ENCODE measurements around the gene CLP1. TPM values are rescaled to one million over a fixed set of nuclear protein-coding genes. Genes with fewer than 3 reads are reported as not detected.

The CLP1 gene
- total RNA-seq, 1 experiment from 2014 or later: 22.1 TPM

- BruUV-seq (replicated peaks): no TSS peak
- no peak overlapping the region for H3K4me3 ChIP-seq (ENCODE audit: low read depth, low read length)
- H3K27ac Mint-ChIP-seq (ENCODE audit: unreplicated experiment): no peak overlapping the region
- no peak overlapping the region for H3K4me3 Mint-ChIP-seq (ENCODE audit: unreplicated experiment)
- H3K36me3 ChIP-seq (ENCODE audit: control insufficient read depth, insufficient read depth, low read length): peaks cover 3% of the 10 kb centered on the region
- peaks cover 97% of the 10 kb centered on the region for H3K36me3 Mint-ChIP-seq (ENCODE audit: insufficient read depth, unreplicated experiment)
- intact Hi-C loops (cut with micrococcal nuclease; ENCODE audit: unreplicated experiment): no loop called here
- no peaks in the 10 kb centered on the region for H3K4me1 ChIP-seq
- ChIA-PET POLR2A (no interaction called here), CTCF (no interaction called here)
- no peaks in the 10 kb centered on the region for H3K9me3 ChIP-seq
- H3K27me3 Mint-ChIP-seq (ENCODE audit: insufficient read depth, unreplicated experiment): no peaks in the 10 kb centered on the region
- H3K27me3 ChIP-seq (replicated peaks; ENCODE audit: control insufficient read depth, insufficient read depth, low read length): no peaks in the 10 kb centered on the region
- no peak for DNase-seq
- no peaks in the 10 kb centered on the region for H3K4me1 Mint-ChIP-seq (ENCODE audit: low read depth, unreplicated experiment)
- no peaks in the 10 kb centered on the region for H3K9me3 Mint-ChIP-seq (ENCODE audit: unreplicated experiment)
- TF ChIP-seq, protein P1, sequence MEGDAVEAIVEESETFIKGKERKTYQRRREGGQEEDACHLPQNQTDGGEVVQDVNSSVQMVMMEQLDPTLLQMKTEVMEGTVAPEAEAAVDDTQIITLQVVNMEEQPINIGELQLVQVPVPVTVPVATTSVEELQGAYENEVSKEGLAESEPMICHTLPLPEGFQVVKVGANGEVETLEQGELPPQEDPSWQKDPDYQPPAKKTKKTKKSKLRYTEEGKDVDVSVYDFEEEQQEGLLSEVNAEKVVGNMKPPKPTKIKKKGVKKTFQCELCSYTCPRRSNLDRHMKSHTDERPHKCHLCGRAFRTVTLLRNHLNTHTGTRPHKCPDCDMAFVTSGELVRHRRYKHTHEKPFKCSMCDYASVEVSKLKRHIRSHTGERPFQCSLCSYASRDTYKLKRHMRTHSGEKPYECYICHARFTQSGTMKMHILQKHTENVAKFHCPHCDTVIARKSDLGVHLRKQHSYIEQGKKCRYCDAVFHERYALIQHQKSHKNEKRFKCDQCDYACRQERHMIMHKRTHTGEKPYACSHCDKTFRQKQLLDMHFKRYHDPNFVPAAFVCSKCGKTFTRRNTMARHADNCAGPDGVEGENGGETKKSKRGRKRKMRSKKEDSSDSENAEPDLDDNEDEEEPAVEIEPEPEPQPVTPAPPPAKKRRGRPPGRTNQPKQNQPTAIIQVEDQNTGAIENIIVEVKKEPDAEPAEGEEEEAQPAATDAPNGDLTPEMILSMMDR (IDR thresholded peaks at IDR 0.05; ENCODE audit: insufficient read depth in 1 of 2, low read depth in 1 of 2, low read length in 1 of 2, severe bottlenecking in 1 of 2, unreplicated experiment in 1 of 2): no peak
These were observed 42.3 kb downstream of the CLP1 start for GRCh38 chr11:57699813-57700212.

DNA sequence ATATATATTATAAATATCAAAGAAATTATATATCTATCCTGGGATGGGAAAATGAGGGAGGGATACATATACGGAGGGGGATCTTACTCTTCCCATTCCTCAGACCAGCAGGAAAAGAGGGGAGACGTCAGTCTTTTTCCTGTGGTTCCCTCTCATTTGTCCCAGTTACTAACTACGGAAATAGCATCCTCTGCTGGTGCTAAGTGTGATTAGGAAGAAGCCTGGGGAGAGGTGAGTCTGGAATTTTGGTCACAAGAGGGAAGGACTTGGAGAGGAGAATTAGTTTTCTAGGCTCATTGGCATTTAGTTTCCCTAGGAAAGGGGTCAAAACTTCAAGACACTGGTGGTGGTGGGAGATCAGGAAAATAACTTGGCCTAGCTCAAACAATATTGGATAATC is 42.9 kb downstream of the CLP1 start:
- Mint-ChIP-seq H3K36me3 (ENCODE audit: insufficient read depth, unreplicated experiment) (peaks cover 97% of the 10 kb centered on the region), H3K27ac (ENCODE audit: unreplicated experiment) (no peak overlapping the region), H3K4me3 (ENCODE audit: unreplicated experiment) (no peak overlapping the region), H3K4me1 (ENCODE audit: low read depth, unreplicated experiment) (no peaks in the 10 kb centered on the region), H3K9me3 (ENCODE audit: unreplicated experiment) (no peaks in the 10 kb centered on the region), H3K27me3 (ENCODE audit: insufficient read depth, unreplicated experiment) (no peaks in the 10 kb centered on the region)
- BruUV-seq (replicated peaks): no TSS peak
- intact Hi-C loops (cut with micrococcal nuclease; ENCODE audit: unreplicated experiment): no loop called here
- no peaks in the 10 kb centered on the region for H3K4me1 ChIP-seq
- DNase-seq: no peak
- CTCF ChIA-PET: no interaction called here
- no peak overlapping the region for H3K4me3 ChIP-seq (ENCODE audit: low read depth, low read length)
- POLR2A ChIA-PET: no interaction called here
- peaks cover 3% of the 10 kb centered on the region for H3K36me3 ChIP-seq (ENCODE audit: control insufficient read depth, insufficient read depth, low read length)
- H3K9me3 ChIP-seq: no peaks in the 10 kb centered on the region
- H3K27me3 ChIP-seq (replicated peaks; ENCODE audit: control insufficient read depth, insufficient read depth, low read length): no peaks in the 10 kb centered on the region
- TF ChIP-seq, protein P1 (IDR thresholded peaks at IDR 0.05; ENCODE audit: insufficient read depth in 1 of 2, low read depth in 1 of 2, low read length in 1 of 2, severe bottlenecking in 1 of 2, unreplicated experiment in 1 of 2): no peak

DNA sequence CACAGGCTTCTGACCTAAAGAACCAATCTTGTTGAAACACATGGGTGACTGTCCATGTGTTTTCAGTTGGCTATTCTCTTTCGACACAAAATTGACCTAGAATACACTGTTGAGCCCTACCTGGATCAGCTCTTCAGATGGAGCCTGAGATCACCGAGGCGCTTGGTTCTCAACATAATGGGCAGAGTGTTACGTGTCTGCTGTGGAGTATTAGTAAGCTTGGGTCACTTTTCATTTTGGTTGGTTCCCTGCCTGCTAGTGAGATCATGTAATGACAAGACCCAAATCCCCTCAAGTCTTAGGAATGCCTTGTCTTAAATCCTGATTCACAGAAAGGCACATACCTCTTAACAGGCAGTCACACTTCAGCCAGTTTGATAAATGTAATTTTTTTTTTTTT is 45.8 kb downstream of the CLP1 start:
- no peaks in the 10 kb centered on the region for H3K4me1 ChIP-seq
- POLR2A ChIA-PET: interaction anchor here (1.9 kb wide), 1 partner anchor 9 kb away, joined by 6 read pairs; the partner anchor contains the start of genes MED19 and TMX2
- DNase-seq: no peak
- no peaks in the 10 kb centered on the region for H3K27me3 ChIP-seq (replicated peaks; ENCODE audit: control insufficient read depth, insufficient read depth, low read length)
- BruUV-seq (replicated peaks): no TSS peak
- H3K4me3 ChIP-seq (ENCODE audit: low read depth, low read length): no peak overlapping the region
- Mint-ChIP-seq H3K27me3 (ENCODE audit: insufficient read depth, unreplicated experiment) (no peaks in the 10 kb centered on the region), H3K9me3 (ENCODE audit: unreplicated experiment) (no peaks in the 10 kb centered on the region), H3K27ac (ENCODE audit: unreplicated experiment) (no peak overlapping the region), H3K4me1 (ENCODE audit: low read depth, unreplicated experiment) (no peaks in the 10 kb centered on the region), H3K36me3 (ENCODE audit: insufficient read depth, unreplicated experiment) (peaks cover 83% of the 10 kb centered on the region), H3K4me3 (ENCODE audit: unreplicated experiment) (no peak overlapping the region)
- intact Hi-C loops (cut with micrococcal nuclease; ENCODE audit: unreplicated experiment): no loop called here
- CTCF ChIA-PET: no interaction called here
- H3K9me3 ChIP-seq: no peaks in the 10 kb centered on the region
- H3K36me3 ChIP-seq (ENCODE audit: control insufficient read depth, insufficient read depth, low read length): peaks cover 3% of the 10 kb centered on the region
- TF ChIP-seq, protein P1 (IDR thresholded peaks at IDR 0.05; ENCODE audit: insufficient read depth in 1 of 2, low read depth in 1 of 2, low read length in 1 of 2, severe bottlenecking in 1 of 2, unreplicated experiment in 1 of 2): no peak

Measured in Caco-2 (cell line).